Testis (tissue), 2 donors: ENCODE data around the gene PDXDC1.
"Not testable (repeated sequence)": the region's sequence is repeated elsewhere in the genome, so short reads cannot be mapped to it uniquely, and the experiment has no call there.

Experiments used
- POLR2A ChIP-seq: fragments of 450-650 bp; IDR thresholded peaks from one replicate; pipeline ENCODE4 v1.6.1; 2017; ENCODE audit warnings: antibody characterized with exemption, mild to moderate bottlenecking, moderate library complexity
- TF ChIP-seq, protein P1 (sequence below), 3 experiments: fragments of 450-650 bp in 2 of 3; fragments of 200-600 bp in 1 of 3; sonication (generic) in 1 of 3; IDR thresholded peaks; one replicate each; pipeline ENCODE4 v1.5.1; 2016 to 2019; ENCODE audit warnings: antibody characterized with exemption in 3 of 3, mild to moderate bottlenecking in 2 of 3, moderate library complexity in 1 of 3

DNA sequence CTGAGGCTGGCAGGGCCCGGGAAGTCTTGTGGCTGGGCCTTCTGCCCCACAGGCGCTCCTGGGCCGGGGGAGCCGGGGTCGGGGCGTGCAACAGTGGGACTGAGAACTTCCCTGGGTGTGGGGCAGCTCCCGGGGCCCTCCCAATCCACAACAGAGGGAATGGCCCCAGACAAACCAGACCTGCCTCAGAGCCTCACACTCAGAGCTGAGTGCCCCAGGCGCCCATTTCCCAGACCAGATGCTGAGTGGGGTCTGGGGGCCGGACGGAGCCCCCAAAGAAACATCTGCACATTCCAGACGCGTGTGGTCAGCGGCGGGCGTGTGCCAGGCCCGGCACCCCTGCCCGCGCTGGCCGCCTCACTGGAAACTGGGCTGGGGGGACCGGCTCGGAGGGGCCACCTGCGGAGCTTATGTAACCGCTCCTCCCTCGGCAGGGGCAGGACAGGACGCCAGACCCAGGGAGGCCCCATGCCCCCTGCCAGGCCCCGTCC lies 168.8 kb downstream of the PDXDC1 start:
- not testable (repeated sequence) for TF ChIP-seq POLR2A
- TF ChIP-seq, protein P1, sequence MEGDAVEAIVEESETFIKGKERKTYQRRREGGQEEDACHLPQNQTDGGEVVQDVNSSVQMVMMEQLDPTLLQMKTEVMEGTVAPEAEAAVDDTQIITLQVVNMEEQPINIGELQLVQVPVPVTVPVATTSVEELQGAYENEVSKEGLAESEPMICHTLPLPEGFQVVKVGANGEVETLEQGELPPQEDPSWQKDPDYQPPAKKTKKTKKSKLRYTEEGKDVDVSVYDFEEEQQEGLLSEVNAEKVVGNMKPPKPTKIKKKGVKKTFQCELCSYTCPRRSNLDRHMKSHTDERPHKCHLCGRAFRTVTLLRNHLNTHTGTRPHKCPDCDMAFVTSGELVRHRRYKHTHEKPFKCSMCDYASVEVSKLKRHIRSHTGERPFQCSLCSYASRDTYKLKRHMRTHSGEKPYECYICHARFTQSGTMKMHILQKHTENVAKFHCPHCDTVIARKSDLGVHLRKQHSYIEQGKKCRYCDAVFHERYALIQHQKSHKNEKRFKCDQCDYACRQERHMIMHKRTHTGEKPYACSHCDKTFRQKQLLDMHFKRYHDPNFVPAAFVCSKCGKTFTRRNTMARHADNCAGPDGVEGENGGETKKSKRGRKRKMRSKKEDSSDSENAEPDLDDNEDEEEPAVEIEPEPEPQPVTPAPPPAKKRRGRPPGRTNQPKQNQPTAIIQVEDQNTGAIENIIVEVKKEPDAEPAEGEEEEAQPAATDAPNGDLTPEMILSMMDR (IDR thresholded peaks at IDR 0.05), result not testable (repeated sequence)
